ENCODE results near the gene AKNA. TPM values are rescaled to one million over a fixed set of nuclear protein-coding genes. Genes with fewer than 3 reads are reported as not detected.
A peak's percentile ranks its signal among the peaks of the same experiment; 100 is the strongest.

Gene AKNA
- total RNA-seq, 5 donors from 2014 or later (not counting 1 experiment from before 2014, with no cell fraction given) = 382 to 462 (median 415) TPM

DNA sequence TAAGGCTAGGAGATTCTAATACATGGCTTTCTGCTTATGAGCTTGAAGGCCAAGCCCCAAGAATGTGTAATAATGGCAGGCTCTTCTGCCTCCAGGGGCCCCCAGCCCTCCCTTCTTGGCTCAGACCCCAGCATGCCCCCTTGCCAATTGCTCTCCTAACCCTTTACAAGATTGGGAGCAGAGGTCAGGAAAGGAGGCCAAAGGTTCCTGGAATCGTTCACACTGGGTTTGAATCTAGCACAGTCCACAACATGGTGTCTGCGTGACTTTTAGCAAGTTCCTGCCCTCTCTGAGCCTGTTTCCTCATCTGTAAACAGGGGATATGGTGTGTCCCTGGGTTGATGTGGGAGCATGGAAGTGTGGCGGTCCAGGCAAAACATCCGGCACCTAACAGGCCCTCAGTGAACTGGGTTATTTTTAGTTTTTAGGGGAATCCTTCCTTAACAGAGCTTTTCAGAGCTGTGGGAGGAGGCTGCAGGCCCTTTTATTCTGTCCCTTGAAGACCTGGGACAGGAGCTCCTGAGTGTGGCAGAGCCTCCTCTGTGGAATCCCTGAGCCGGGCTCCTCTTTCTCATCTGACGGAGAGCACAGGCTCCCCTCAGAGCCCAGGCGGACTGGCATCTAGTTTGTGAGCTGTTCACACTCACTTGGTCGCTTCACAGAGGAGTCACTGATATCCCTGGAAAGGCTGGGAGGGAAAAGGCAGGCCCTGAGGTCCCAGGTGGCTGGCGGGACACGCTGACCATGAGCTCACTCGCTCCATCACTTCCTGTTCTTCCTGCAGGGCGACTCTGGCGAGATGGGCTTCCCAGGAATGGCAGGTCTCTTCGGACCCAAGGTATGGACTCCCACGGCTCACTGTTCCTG lies 88.3 kb downstream of the AKNA start:
- H3K4me1 ChIP-seq (ENCODE audit: control insufficient read depth in 1 of 2, extremely low read depth in 1 of 2, insufficient read depth in 2 of 2, low read length in 2 of 2) = no peaks in the 10 kb centered on the region
- ChIA-PET POLR2A (no interaction called here), CTCF (no interaction called here)
- H3K4me3 Mint-ChIP-seq = no peak overlapping the region
- H3K27me3 Mint-ChIP-seq = peaks cover 0 to 5% of the 10 kb centered on the region in 2 donors
- DNase-seq (peak in 1 of 35 experiments; percentile 5), ATAC-seq (replicated peaks in 1 of 4) (no peak)
- peaks cover 8% of the 10 kb centered on the region for H3K36me3 Mint-ChIP-seq
- H3K36me3 ChIP-seq (ENCODE audit: control insufficient read depth in 2 of 2, extremely low read depth in 1 of 2, insufficient read depth in 1 of 2, low read length in 1 of 2) = no peaks in the 10 kb centered on the region
- WGBS (ENCODE audit: insufficient coverage) = 89% methylated on average over 13 of the region's 15 CpGs
- H3K27ac ChIP-seq (ENCODE audit: low read length) = no peak overlapping the region
- peaks cover 0 to 20% of the 10 kb centered on the region in 2 experiments for H3K27me3 ChIP-seq (replicated peaks in 1 of 2; ENCODE audit: control insufficient read depth in 2 of 2, extremely low read depth in 1 of 2, insufficient read depth in 2 of 2, low read length in 1 of 2)
- no peak overlapping the region for H3K4me3 ChIP-seq (ENCODE audit: control insufficient read depth in 1 of 2, extremely low read depth in 1 of 2, low read length in 1 of 2)
- peaks cover 0 to 15% (median 13%) of the 10 kb centered on the region in 3 donors for H3K9me3 Mint-ChIP-seq
- no peak overlapping the region for H3K27ac Mint-ChIP-seq
- H3K9me3 ChIP-seq = peaks cover 2% of the 10 kb centered on the region
- H3K4me1 Mint-ChIP-seq = no peaks in the 10 kb centered on the region

DNA sequence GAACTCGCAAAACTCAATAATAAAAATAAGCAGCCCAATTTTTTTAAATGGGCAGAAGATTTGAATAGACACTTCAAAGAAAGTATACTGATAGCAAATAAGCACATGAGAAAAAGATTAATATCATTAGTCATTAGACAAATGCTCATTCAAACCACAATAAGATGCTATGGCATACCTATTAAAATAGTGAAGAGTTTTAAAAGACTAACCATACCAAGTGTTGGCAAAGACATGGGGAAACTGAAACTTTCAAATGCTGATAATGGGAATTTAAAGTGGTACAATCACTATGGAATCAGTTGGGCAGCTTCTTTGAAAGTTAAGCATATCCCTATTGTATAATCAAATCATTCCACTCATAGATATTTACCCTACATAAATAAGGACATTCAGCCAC lies 91.4 kb downstream of the AKNA start:
- Histone ChIP-seq H3K4me3 (ENCODE audit: control insufficient read depth in 1 of 2, extremely low read depth in 1 of 2, low read length in 1 of 2) (no peak overlapping the region), H3K36me3 (ENCODE audit: control insufficient read depth in 2 of 2, extremely low read depth in 1 of 2, insufficient read depth in 1 of 2, low read length in 1 of 2) (no peaks in the 10 kb centered on the region), H3K4me1 (ENCODE audit: control insufficient read depth in 1 of 2, extremely low read depth in 1 of 2, insufficient read depth in 2 of 2, low read length in 2 of 2) (no peaks in the 10 kb centered on the region), H3K27ac (ENCODE audit: low read length) (no peak overlapping the region), H3K27me3 (replicated peaks in 1 of 2; ENCODE audit: control insufficient read depth in 2 of 2, extremely low read depth in 1 of 2, insufficient read depth in 2 of 2, low read length in 1 of 2) (peaks cover 0 to 17% of the 10 kb centered on the region in 2 experiments), H3K9me3 (peaks cover 2% of the 10 kb centered on the region)
- peaks cover 0 to under 1% (median 0%) of the 10 kb centered on the region in 3 donors for H3K4me1 Mint-ChIP-seq
- no CpG with 5 or more reads among the region's 1 CpG for WGBS (ENCODE audit: insufficient coverage)
- no peak overlapping the region for H3K27ac Mint-ChIP-seq
- H3K27me3 Mint-ChIP-seq = peaks cover 0 to 7% of the 10 kb centered on the region in 2 donors
- H3K4me3 Mint-ChIP-seq = no peak overlapping the region
- peaks cover 0 to 17% (median 14%) of the 10 kb centered on the region in 3 donors for H3K9me3 Mint-ChIP-seq
- POLR2A ChIA-PET = interaction anchor here in 1 of 2 donors (0.6 kb wide), 1 partner anchor 281 kb away, joined by 3 read pairs; no protein-coding TSS in a partner anchor
- no peak for DNase-seq
- H3K36me3 Mint-ChIP-seq = peaks cover 8% of the 10 kb centered on the region
- CTCF ChIA-PET = no interaction called here
- ATAC-seq (replicated peaks in 1 of 4) = no peak

DNA sequence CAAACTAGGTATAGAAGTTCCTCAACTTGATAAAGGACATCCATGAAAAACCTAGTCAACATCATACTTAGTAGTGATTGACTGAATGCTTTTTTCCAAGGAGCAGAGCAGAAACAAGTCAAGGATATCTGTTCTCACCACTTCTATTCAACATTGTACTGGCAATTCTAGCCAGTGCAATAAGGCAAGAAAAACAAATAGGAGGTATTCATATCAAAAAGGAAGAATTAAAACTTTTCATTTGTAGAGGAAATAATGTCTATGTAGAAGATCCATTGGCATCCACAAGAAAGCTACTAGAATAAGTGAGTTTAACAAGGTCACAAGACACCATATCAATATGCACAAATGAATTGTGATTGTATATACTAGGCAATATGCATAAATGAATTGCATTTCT lies 93.1 kb downstream of the AKNA start:
- no peaks in the 10 kb centered on the region for H3K36me3 ChIP-seq (ENCODE audit: control insufficient read depth in 2 of 2, extremely low read depth in 1 of 2, insufficient read depth in 1 of 2, low read length in 1 of 2)
- no peak overlapping the region for H3K27ac ChIP-seq (ENCODE audit: low read length)
- peaks cover 4 to 6% (median 4%) of the 10 kb centered on the region in 3 donors for H3K4me1 Mint-ChIP-seq
- H3K4me3 Mint-ChIP-seq = no peak overlapping the region
- no peaks in the 10 kb centered on the region for H3K4me1 ChIP-seq (ENCODE audit: control insufficient read depth in 1 of 2, extremely low read depth in 1 of 2, insufficient read depth in 2 of 2, low read length in 2 of 2)
- H3K27me3 ChIP-seq (replicated peaks in 1 of 2; ENCODE audit: control insufficient read depth in 2 of 2, extremely low read depth in 1 of 2, insufficient read depth in 2 of 2, low read length in 1 of 2) = peaks cover 0 to 24% of the 10 kb centered on the region in 2 experiments
- H3K36me3 Mint-ChIP-seq = peaks cover 8% of the 10 kb centered on the region
- ChIA-PET CTCF (no interaction called here), POLR2A (no interaction called here)
- H3K9me3 Mint-ChIP-seq = peaks cover 0 to 17% (median 14%) of the 10 kb centered on the region in 3 donors
- peaks cover 2% of the 10 kb centered on the region for H3K9me3 ChIP-seq
- no peak overlapping the region for H3K27ac Mint-ChIP-seq
- H3K4me3 ChIP-seq (ENCODE audit: control insufficient read depth in 1 of 2, extremely low read depth in 1 of 2, low read length in 1 of 2) = no peak overlapping the region
- ATAC-seq (replicated peaks in 1 of 4) (no peak), DNase-seq (no peak)
- peaks cover 4 to 9% of the 10 kb centered on the region in 2 donors for H3K27me3 Mint-ChIP-seq

DNA sequence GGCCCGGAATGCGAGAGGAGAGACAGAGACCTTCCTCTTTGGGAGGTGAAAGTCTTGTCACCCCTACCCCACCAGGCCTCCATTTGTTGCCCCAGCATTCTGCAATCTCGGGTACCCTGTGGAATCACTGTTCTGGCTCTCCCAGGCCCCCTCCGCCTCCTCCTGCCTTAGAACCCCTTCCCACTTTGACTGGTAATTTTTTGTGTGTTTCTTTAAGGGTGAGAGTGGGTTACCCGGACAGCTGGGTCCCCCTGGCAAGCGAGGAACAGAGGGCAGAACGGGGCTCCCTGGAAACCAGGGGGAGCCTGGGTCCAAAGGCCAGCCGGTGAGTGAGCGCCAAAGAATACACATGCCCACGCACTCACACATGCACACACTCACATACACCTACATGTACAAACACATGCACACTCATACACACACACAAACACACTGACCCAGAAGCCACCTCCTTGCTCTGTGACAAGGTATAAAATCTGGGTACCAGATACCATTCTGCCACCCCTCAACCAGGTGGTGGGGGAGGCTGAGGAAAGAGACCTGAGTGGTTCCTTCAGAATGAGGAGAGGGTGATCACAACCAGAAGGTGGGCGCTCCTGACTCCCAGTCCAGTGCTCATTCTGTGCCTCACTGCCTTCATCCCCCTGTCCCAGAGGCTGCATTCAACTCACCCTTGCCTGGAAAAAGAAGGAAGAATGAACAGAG lies 95.7 kb downstream of the AKNA start:
- Histone ChIP-seq H3K9me3 (peaks cover 2% of the 10 kb centered on the region), H3K27me3 (replicated peaks in 1 of 2; ENCODE audit: control insufficient read depth in 2 of 2, extremely low read depth in 1 of 2, insufficient read depth in 2 of 2, low read length in 1 of 2) (peaks cover 0 to 24% of the 10 kb centered on the region in 2 experiments), H3K4me1 (ENCODE audit: control insufficient read depth in 1 of 2, extremely low read depth in 1 of 2, insufficient read depth in 2 of 2, low read length in 2 of 2) (no peaks in the 10 kb centered on the region), H3K36me3 (ENCODE audit: control insufficient read depth in 2 of 2, extremely low read depth in 1 of 2, insufficient read depth in 1 of 2, low read length in 1 of 2) (no peaks in the 10 kb centered on the region), H3K27ac (ENCODE audit: low read length) (no peak overlapping the region), H3K4me3 (ENCODE audit: control insufficient read depth in 1 of 2, extremely low read depth in 1 of 2, low read length in 1 of 2) (no peak overlapping the region)
- H3K9me3 Mint-ChIP-seq = peaks cover 0 to 17% (median 14%) of the 10 kb centered on the region in 3 donors
- peaks cover 8% of the 10 kb centered on the region for H3K36me3 Mint-ChIP-seq
- 87% methylated on average over 6 of the region's 11 CpGs for WGBS (ENCODE audit: insufficient coverage)
- POLR2A ChIA-PET = no interaction called here
- ATAC-seq (replicated peaks in 1 of 4) = no peak
- CTCF ChIA-PET = interaction anchor here (0.8 to 2.0 kb wide), 2 partner anchors 183 to 209 kb away, joined by 3 to 8 read pairs; no protein-coding TSS in a partner anchor
- DNase-seq = peak in 1 of 35 experiments; percentile 10
- peaks cover 4 to 6% (median 4%) of the 10 kb centered on the region in 3 donors for H3K4me1 Mint-ChIP-seq
- H3K27me3 Mint-ChIP-seq = peaks cover 4 to 8% of the 10 kb centered on the region in 2 donors
- no peak overlapping the region for H3K4me3 Mint-ChIP-seq
- H3K27ac Mint-ChIP-seq = no peak overlapping the region

DNA sequence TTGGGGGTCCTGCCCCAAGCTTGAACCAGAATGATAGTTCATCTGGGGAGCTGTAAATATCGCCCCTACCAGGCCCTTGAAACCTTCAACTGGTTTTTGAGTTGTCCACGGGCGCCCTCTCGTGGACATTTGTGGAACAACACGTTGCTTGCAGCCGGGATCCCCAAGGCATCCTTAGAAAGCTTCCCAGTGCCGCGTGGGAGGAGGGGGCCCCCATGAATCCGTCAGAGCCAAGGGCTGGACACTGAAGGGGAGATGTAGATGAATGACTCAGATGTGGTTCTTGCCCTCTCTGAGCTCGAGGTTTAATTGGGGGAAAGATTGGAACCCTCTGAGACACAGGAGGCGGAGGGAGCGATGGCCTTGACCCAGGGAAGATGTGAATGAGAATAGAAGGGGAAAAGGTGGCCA lies 96.7 kb downstream of the AKNA start:
- peaks cover 2% of the 10 kb centered on the region for H3K9me3 ChIP-seq
- H3K27me3 Mint-ChIP-seq = peaks cover 4 to 8% of the 10 kb centered on the region in 2 donors
- ATAC-seq (replicated peaks in 1 of 4) (peak in 2 of 4 experiments; percentile 35 to 43), DNase-seq (peak in 34 of 35 experiments; percentile 28 to 77 (median 60))
- H3K27me3 ChIP-seq (replicated peaks in 1 of 2; ENCODE audit: control insufficient read depth in 2 of 2, extremely low read depth in 1 of 2, insufficient read depth in 2 of 2, low read length in 1 of 2) = peaks cover 0 to 24% of the 10 kb centered on the region in 2 experiments
- no peaks in the 10 kb centered on the region for H3K36me3 ChIP-seq (ENCODE audit: control insufficient read depth in 2 of 2, extremely low read depth in 1 of 2, insufficient read depth in 1 of 2, low read length in 1 of 2)
- H3K4me1 ChIP-seq (ENCODE audit: control insufficient read depth in 1 of 2, extremely low read depth in 1 of 2, insufficient read depth in 2 of 2, low read length in 2 of 2) = no peaks in the 10 kb centered on the region
- H3K4me1 Mint-ChIP-seq = peaks cover 4 to 6% (median 4%) of the 10 kb centered on the region in 3 donors
- H3K27ac ChIP-seq (ENCODE audit: low read length) = no peak overlapping the region
- ChIA-PET POLR2A (no interaction called here), CTCF (interaction anchor here (0.6 to 2.0 kb wide), 12 partner anchors 23 to 211 kb away, joined by 3 to 8 read pairs (median 3); no protein-coding TSS in a partner anchor)
- no peak overlapping the region for H3K4me3 Mint-ChIP-seq
- peaks cover 0 to 15% (median 13%) of the 10 kb centered on the region in 3 donors for H3K9me3 Mint-ChIP-seq
- 2% methylated on average over 10 of the region's 12 CpGs for WGBS (ENCODE audit: insufficient coverage)
- H3K36me3 Mint-ChIP-seq = peaks cover 8% of the 10 kb centered on the region
- no peak overlapping the region for H3K27ac Mint-ChIP-seq
- no peak overlapping the region for H3K4me3 ChIP-seq (ENCODE audit: control insufficient read depth in 1 of 2, extremely low read depth in 1 of 2, low read length in 1 of 2)

DNA sequence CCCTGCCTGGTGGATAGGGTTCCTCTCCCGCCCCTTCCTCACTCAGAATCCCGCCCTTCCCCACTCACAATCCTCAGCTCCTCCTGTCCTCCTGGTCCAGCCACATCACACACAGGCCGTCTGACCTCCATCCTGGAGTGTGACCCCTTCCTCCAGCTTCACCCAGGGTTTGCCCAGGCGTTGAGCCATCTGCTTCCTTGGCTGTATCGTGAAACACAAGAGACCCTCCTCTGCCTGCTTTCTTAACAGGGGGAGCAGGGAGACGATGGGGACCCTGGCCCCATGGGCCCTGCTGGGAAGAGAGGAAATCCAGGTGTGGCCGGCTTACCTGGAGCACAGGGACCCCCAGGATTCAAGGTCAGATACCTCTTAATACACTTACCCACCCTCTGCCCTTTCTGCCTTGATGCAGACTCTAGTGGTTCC lies 97.2 kb downstream of the AKNA start:
- POLR2A ChIA-PET = no interaction called here

More for the DNA sequence above, 97.2 kb downstream of the AKNA start:
- Mint-ChIP-seq H3K4me3 (no peak overlapping the region), H3K27me3 (peaks cover 4 to 8% of the 10 kb centered on the region in 2 donors), H3K4me1 (peaks cover 4 to 6% (median 4%) of the 10 kb centered on the region in 3 donors), H3K9me3 (peaks cover 0 to 12% (median 10%) of the 10 kb centered on the region in 3 donors), H3K27ac (no peak overlapping the region), H3K36me3 (peaks cover 5% of the 10 kb centered on the region)
- ATAC-seq (replicated peaks in 1 of 4) = no peak
- Histone ChIP-seq H3K4me1 (ENCODE audit: control insufficient read depth in 1 of 2, extremely low read depth in 1 of 2, insufficient read depth in 2 of 2, low read length in 2 of 2) (no peaks in the 10 kb centered on the region), H3K36me3 (ENCODE audit: control insufficient read depth in 2 of 2, extremely low read depth in 1 of 2, insufficient read depth in 1 of 2, low read length in 1 of 2) (no peaks in the 10 kb centered on the region), H3K27me3 (replicated peaks in 1 of 2; ENCODE audit: control insufficient read depth in 2 of 2, extremely low read depth in 1 of 2, insufficient read depth in 2 of 2, low read length in 1 of 2) (peaks cover 0 to 24% of the 10 kb centered on the region in 2 experiments), H3K4me3 (ENCODE audit: control insufficient read depth in 1 of 2, extremely low read depth in 1 of 2, low read length in 1 of 2) (no peak overlapping the region), H3K9me3 (peaks cover 2% of the 10 kb centered on the region), H3K27ac (ENCODE audit: low read length) (no peak overlapping the region)
- DNase-seq = peak in 2 of 35 experiments; percentile 1 to 9
- CTCF ChIA-PET = interaction anchor here (0.6 to 2.0 kb wide), 9 partner anchors 135 to 208 kb away, joined by 3 to 8 read pairs (median 3); no protein-coding TSS in a partner anchor
- WGBS (ENCODE audit: insufficient coverage) = 63% methylated on average over 5 of the region's 7 CpGs

Data from T-cell (primary cell).